Measurements from ENCODE around the gene CEP63. TPM values are rescaled to one million over a fixed set of nuclear protein-coding genes. Genes with fewer than 3 reads are reported as not detected.

The CEP63 gene
- polyA plus RNA-seq, 3 donors = 11.1 to 18.8 (median 17.2) TPM

DNA sequence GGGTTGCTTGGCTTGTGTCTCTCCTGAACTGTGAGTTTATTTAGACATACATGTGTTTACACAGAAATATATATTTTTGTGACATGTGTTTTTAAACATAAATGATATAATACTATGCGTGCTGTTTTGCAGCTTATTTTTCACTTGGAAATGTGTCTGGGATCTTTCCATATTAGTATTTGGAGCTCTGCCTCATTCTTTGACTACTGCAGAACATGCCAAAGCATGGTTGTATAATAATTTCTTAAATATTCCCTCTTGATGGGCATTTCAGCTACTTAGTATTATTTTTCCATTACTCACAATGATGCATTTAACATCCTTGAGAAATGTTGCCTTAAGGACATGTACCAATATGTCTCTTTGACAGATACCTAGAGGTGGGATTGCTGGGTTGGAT is 19.5 kb upstream of the CEP63 start:
- no peaks in the 10 kb centered on the region for H3K27me3 ChIP-seq (ENCODE audit: control insufficient read depth in 2 of 2, insufficient read depth in 2 of 2, low read length in 2 of 2)
- no peaks in the 10 kb centered on the region for H3K9me3 ChIP-seq (replicated peaks in 1 of 2; ENCODE audit: control insufficient read depth in 1 of 2, insufficient read depth in 1 of 2, low read length in 2 of 2)
- Mint-ChIP-seq H3K4me1 (no peaks in the 10 kb centered on the region), H3K4me3 (no peak overlapping the region), H3K27me3 (ENCODE audit: low read depth in 3 of 3) (peaks cover 2 to 7% (median 4%) of the 10 kb centered on the region in 3 donors), H3K9me3 (peaks cover 0 to 2% (median 0%) of the 10 kb centered on the region in 7 donors), H3K36me3 (peaks cover 0 to under 1% of the 10 kb centered on the region in 2 donors), H3K27ac (no peak overlapping the region)
- no peak overlapping the region for H3K27ac ChIP-seq (ENCODE audit: low read depth in 1 of 2, low read length in 2 of 2)
- no peak overlapping the region for H3K4me3 ChIP-seq (replicated peaks in 1 of 3; ENCODE audit: low read depth in 2 of 3, low read length in 3 of 3)
- H3K4me2 ChIP-seq (replicated peaks; ENCODE audit: extremely low read depth, low read length, poor library complexity, severe bottlenecking) = no peak overlapping the region
- H3K9ac ChIP-seq (ENCODE audit: insufficient read depth, low read length, poor library complexity, severe bottlenecking) = no peak overlapping the region
- WGBS (ENCODE audit: insufficient coverage) = no CpG with 5 or more reads among the region's 1 CpG
- intact Hi-C loops (cut with micrococcal nuclease) = no loop called here
- no peaks in the 10 kb centered on the region for H4K20me1 ChIP-seq (ENCODE audit: insufficient read depth, low read length)
- peaks cover 0 to under 1% of the 10 kb centered on the region in 2 donors for H3K36me3 ChIP-seq (replicated peaks in 1 of 2; ENCODE audit: control insufficient read depth in 1 of 2, insufficient read depth in 2 of 2, low read length in 2 of 2)
- H2AFZ ChIP-seq (ENCODE audit: insufficient read depth, low read depth, low read length, poor library complexity, severe bottlenecking) = no peak overlapping the region
- TF ChIP-seq, protein P1, sequence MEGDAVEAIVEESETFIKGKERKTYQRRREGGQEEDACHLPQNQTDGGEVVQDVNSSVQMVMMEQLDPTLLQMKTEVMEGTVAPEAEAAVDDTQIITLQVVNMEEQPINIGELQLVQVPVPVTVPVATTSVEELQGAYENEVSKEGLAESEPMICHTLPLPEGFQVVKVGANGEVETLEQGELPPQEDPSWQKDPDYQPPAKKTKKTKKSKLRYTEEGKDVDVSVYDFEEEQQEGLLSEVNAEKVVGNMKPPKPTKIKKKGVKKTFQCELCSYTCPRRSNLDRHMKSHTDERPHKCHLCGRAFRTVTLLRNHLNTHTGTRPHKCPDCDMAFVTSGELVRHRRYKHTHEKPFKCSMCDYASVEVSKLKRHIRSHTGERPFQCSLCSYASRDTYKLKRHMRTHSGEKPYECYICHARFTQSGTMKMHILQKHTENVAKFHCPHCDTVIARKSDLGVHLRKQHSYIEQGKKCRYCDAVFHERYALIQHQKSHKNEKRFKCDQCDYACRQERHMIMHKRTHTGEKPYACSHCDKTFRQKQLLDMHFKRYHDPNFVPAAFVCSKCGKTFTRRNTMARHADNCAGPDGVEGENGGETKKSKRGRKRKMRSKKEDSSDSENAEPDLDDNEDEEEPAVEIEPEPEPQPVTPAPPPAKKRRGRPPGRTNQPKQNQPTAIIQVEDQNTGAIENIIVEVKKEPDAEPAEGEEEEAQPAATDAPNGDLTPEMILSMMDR (IDR thresholded peaks at IDR 0.05) = no peak
- no peaks in the 10 kb centered on the region for H3K79me2 ChIP-seq (ENCODE audit: insufficient read depth, low read length)
- no peaks in the 10 kb centered on the region for H3K4me1 ChIP-seq (ENCODE audit: control insufficient read depth in 1 of 2, insufficient read depth in 2 of 2, low read length in 2 of 2)
- no peak for DNase-seq

DNA sequence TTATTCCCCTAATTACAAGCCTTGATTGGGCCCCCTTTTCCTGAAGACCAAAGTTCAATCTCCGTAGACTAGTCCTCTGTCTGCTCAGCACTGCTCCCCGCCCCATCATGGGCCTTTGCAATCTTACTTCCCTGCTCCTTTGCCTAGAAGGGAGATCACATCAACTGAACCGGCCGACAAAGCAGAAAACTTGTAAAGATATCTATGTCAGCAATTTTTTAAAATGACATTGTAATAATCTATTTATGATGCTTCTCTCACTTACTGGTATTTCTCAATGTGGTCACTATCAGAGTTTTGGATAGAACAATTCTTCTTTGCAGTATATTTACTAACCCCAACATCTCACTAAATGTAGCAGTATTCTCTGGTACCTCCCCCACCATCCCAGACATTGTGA is 17.3 kb upstream of the CEP63 start:
- TF ChIP-seq, protein P1 (IDR thresholded peaks at IDR 0.05) = no peak
- intact Hi-C loops (cut with micrococcal nuclease) = no loop called here
- Histone ChIP-seq H4K20me1 (ENCODE audit: insufficient read depth, low read length) (no peaks in the 10 kb centered on the region), H3K4me3 (replicated peaks in 1 of 3; ENCODE audit: low read depth in 2 of 3, low read length in 3 of 3) (no peak overlapping the region), H3K4me2 (replicated peaks; ENCODE audit: extremely low read depth, low read length, poor library complexity, severe bottlenecking) (no peak overlapping the region), H3K9ac (ENCODE audit: insufficient read depth, low read length, poor library complexity, severe bottlenecking) (no peak overlapping the region), H3K27me3 (ENCODE audit: control insufficient read depth in 2 of 2, insufficient read depth in 2 of 2, low read length in 2 of 2) (no peaks in the 10 kb centered on the region), H3K36me3 (replicated peaks in 1 of 2; ENCODE audit: control insufficient read depth in 1 of 2, insufficient read depth in 2 of 2, low read length in 2 of 2) (peaks cover 2 to 21% of the 10 kb centered on the region in 2 donors), H3K79me2 (ENCODE audit: insufficient read depth, low read length) (no peaks in the 10 kb centered on the region), H3K4me1 (ENCODE audit: control insufficient read depth in 1 of 2, insufficient read depth in 2 of 2, low read length in 2 of 2) (no peaks in the 10 kb centered on the region), H2AFZ (ENCODE audit: insufficient read depth, low read depth, low read length, poor library complexity, severe bottlenecking) (no peak overlapping the region), H3K9me3 (replicated peaks in 1 of 2; ENCODE audit: control insufficient read depth in 1 of 2, insufficient read depth in 1 of 2, low read length in 2 of 2) (no peaks in the 10 kb centered on the region), H3K27ac (ENCODE audit: low read depth in 1 of 2, low read length in 2 of 2) (no peak overlapping the region)
- Mint-ChIP-seq H3K4me1 (no peaks in the 10 kb centered on the region), H3K9me3 (no peaks in the 10 kb centered on the region), H3K36me3 (peaks cover 10 to 17% of the 10 kb centered on the region in 2 donors), H3K27ac (no peak overlapping the region), H3K27me3 (ENCODE audit: low read depth in 3 of 3) (peaks cover 0 to 4% (median 2%) of the 10 kb centered on the region in 3 donors), H3K4me3 (no peak overlapping the region)
- DNase-seq = no peak
- 100% methylated on average over 1 of the region's 4 CpGs for WGBS (ENCODE audit: insufficient coverage)
